ENCODE results near the gene FNDC11. TPM values are rescaled to one million over a fixed set of nuclear protein-coding genes. Genes with fewer than 3 reads are reported as not detected.

The FNDC11 gene
- total RNA-seq, 2 donors from 2014 or later: 0.66 to 2.9 TPM

GRCh38 chr20:63531686-63532448 is 22.1 kb upstream of the FNDC11 start:
- H3K27ac ChIP-seq: no peak overlapping the region
- H3K4me3 ChIP-seq: no peak overlapping the region
- no peaks in the 10 kb centered on the region for H3K27me3 ChIP-seq
- H3K36me3 ChIP-seq (replicated peaks in 1 of 2; ENCODE audit: insufficient read depth in 1 of 2, low read depth in 2 of 2): no peaks in the 10 kb centered on the region
- ATAC-seq: no peak
- H3K4me1 ChIP-seq: peaks cover 11% of the 10 kb centered on the region
- TF ChIP-seq POLR2A (IDR thresholded peaks at IDR 0.05) (no peak), CTCF (IDR thresholded peaks at IDR 0.05) (no peak)
- no peaks in the 10 kb centered on the region for H3K9me3 ChIP-seq
- no peak for DNase-seq
- intact Hi-C loops (cut with DNase I): loop anchor here (10.0 kb wide), 1 partner anchor 323 kb away; no protein-coding TSS in a partner anchor
- WGBS, 2 donors: 78 to 79% methylated on average over 27 of the region's 27 CpGs

GRCh38 chr20:63532449-63532971 is 21.4 kb upstream of the FNDC11 start:
- DNase-seq (peak in 1 of 4 donors; percentile 11), ATAC-seq (no peak)
- intact Hi-C loops (cut with DNase I): loop anchor here (10.0 kb wide), 1 partner anchor 322 kb away; no protein-coding TSS in a partner anchor
- 79 to 83% methylated on average over 10 to 24 of the region's 24 CpGs for WGBS, 2 donors
- Histone ChIP-seq H3K27me3 (no peaks in the 10 kb centered on the region), H3K4me3 (no peak overlapping the region), H3K27ac (no peak overlapping the region), H3K4me1 (peaks cover 17% of the 10 kb centered on the region), H3K36me3 (replicated peaks in 1 of 2; ENCODE audit: insufficient read depth in 1 of 2, low read depth in 2 of 2) (no peaks in the 10 kb centered on the region), H3K9me3 (no peaks in the 10 kb centered on the region)
- TF ChIP-seq POLR2A (IDR thresholded peaks at IDR 0.05) (no peak), CTCF (IDR thresholded peaks at IDR 0.05) (no peak)

- WGBS, 2 donors: 78 to 81% methylated on average over 9 to 12 of the region's 14 CpGs
- no peak overlapping the region for H3K4me3 ChIP-seq
- H3K9me3 ChIP-seq: no peaks in the 10 kb centered on the region
- H3K4me1 ChIP-seq: peaks cover 26% of the 10 kb centered on the region
- TF ChIP-seq POLR2A (IDR thresholded peaks at IDR 0.05) (no peak), CTCF (IDR thresholded peaks at IDR 0.05) (no peak)
- DNase-seq (no peak), ATAC-seq (no peak)
- H3K27ac ChIP-seq: peak overlapping the region in 1 of 4 donors; percentile 36
- no peaks in the 10 kb centered on the region for H3K36me3 ChIP-seq (replicated peaks in 1 of 2; ENCODE audit: insufficient read depth in 1 of 2, low read depth in 2 of 2)
- intact Hi-C loops (cut with DNase I): loop anchor here (10.0 kb wide), 1 partner anchor 321 kb away; no protein-coding TSS in a partner anchor
- no peaks in the 10 kb centered on the region for H3K27me3 ChIP-seq
These were observed 20.6 kb upstream of the FNDC11 start for GRCh38 chr20:63533388-63533787.

GRCh38 chr20:63533871-63534393 is 20.0 kb upstream of the FNDC11 start:
- TF ChIP-seq CTCF (IDR thresholded peaks at IDR 0.05): no peak
- peak; percentile 30 to 56 (median 49) for TF ChIP-seq POLR2A (IDR thresholded peaks at IDR 0.05)
- H3K27me3 ChIP-seq: no peaks in the 10 kb centered on the region
- 30 to 73% methylated on average over 6 to 24 of the region's 28 CpGs for WGBS, 2 donors
- ATAC-seq: no peak
- H3K4me1 ChIP-seq: peaks cover 31% of the 10 kb centered on the region
- H3K4me3 ChIP-seq: no peak overlapping the region
- H3K27ac ChIP-seq: peak overlapping the region in 3 of 4 donors; percentile 36 to 55 (median 53)
- peak; percentile 55 to 84 (median 77) for DNase-seq
- no peaks in the 10 kb centered on the region for H3K9me3 ChIP-seq
- no peaks in the 10 kb centered on the region for H3K36me3 ChIP-seq (replicated peaks in 1 of 2; ENCODE audit: insufficient read depth in 1 of 2, low read depth in 2 of 2)
- intact Hi-C loops (cut with DNase I): loop anchor here (10.0 kb wide), 1 partner anchor 321 kb away; no protein-coding TSS in a partner anchor
